ENCODE measurements around the gene RNF34.
A peak's percentile ranks its signal among the peaks of the same experiment; 100 is the strongest.

RNF34 gene

DNA sequence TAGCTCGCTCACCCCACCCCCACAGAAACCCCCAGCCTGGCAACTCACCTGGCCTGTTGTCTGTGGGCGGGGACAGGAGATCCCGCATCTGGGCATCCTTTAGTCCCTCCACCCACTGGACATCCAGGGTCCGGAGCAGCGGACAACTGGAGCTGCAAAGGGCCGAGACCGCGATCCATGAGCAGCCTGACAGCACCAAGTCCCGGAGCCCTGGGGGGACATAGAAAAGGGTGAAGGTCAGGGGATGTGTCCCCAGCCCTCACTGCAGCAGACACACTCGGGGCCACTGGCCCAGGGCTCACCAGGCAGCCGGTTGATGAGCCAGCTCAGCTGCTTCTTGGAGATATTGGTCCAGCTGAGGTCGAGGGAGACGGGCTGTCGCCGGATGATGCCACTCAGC lies 40.9 kb downstream of the RNF34 start:
- DNase-seq, result no peak

DNA sequence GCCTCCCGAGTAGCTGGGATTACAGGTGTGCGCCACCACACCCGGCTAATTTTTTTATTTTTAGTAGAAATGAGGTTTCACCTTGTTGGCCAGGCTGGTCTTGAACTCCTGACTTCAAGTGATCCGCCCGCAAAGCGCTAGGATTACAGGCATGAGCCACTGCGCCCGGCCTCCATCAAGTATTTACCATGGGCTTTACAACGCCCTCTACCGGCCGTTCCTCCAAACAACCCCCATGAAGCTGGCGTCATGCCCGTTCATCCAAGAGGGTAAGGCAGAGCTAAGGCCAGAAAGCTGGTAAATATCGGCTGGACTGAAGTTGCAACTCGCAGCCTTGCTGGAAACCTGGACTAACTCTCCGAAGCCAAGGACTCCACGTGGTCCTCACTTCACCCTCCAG lies 41.6 kb downstream of the RNF34 start:
- DNase-seq, result no peak

DNA sequence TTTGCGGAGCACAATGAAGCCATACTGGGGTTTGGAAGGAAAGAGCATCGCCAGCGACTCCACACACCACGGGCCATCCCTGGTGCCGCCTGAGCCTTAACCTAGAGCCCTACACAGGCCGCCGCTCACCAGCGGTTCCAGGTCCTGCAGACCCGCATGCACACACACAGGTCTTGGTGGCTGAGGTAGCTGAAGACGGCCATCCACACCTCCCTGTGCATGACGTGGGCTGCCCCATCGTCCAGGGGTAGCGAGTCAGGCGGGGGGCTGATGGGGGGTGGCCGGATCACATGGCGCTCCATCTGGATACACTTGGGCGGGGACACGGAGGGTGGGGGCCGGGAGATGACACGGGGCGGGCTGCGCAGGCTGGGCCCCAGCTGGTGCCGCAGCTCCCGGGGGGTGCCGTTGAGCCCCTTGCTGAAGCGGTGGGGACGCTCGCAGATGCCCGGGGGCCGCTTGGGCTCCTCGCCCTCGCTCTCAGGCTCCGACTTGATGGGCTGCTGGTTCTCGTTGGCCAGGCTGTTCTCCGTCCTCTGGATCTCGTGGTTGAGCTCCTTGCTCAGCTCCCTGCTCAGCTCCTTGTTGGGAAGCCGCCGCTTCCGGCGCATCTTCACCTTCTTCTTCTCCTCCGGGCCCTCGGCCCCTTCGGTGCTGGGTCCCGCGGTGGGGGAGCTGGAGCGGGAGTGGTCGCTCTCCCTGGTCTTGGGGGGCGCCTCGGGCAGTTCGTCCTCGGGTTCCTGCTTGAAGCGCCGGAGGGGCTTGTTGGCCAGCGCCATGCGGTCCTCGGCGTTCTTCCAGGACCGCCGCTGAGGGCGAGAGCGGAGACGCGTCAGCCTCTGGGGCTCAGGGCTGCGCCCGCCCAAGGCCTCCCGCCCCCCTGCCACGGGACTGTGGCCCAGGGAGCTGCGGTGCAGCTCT lies 42.4 kb downstream of the RNF34 start:
- DNase-seq, result no peak

DNA sequence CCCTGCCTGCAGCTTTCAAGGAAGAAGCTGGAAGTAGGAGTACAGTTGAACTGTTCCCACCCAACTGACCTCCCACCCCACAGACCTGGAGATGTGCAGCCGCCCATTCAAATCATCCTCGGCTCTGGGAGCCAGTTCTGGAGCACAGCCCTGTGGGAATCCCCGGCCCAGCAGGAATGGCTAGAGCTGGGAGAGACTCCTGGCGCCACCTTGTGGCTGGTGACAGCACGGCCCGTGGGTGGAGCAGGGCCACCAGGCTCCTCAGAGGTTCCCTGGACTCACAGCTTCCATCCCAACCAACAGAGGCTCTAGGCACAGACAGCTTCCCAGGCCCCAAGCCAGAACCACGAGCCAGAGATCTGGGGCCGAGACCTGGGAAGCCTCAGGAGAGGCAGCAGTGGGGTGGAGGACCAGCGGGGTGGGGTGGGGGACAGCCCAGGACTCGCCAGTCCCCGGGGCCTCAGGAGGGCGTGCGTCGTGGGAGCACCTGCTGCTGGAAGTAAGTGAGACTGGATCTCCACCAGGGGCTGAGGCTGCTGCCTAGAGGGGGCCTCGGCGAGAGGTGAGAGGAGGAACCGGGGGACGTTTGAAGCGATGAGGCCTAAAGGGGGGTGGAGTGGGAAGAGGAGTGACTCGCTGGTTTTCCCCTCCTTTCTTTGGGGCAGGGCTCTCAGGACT lies 43.4 kb downstream of the RNF34 start:
- DNase-seq, result peak; percentile 67 to 83

DNA sequence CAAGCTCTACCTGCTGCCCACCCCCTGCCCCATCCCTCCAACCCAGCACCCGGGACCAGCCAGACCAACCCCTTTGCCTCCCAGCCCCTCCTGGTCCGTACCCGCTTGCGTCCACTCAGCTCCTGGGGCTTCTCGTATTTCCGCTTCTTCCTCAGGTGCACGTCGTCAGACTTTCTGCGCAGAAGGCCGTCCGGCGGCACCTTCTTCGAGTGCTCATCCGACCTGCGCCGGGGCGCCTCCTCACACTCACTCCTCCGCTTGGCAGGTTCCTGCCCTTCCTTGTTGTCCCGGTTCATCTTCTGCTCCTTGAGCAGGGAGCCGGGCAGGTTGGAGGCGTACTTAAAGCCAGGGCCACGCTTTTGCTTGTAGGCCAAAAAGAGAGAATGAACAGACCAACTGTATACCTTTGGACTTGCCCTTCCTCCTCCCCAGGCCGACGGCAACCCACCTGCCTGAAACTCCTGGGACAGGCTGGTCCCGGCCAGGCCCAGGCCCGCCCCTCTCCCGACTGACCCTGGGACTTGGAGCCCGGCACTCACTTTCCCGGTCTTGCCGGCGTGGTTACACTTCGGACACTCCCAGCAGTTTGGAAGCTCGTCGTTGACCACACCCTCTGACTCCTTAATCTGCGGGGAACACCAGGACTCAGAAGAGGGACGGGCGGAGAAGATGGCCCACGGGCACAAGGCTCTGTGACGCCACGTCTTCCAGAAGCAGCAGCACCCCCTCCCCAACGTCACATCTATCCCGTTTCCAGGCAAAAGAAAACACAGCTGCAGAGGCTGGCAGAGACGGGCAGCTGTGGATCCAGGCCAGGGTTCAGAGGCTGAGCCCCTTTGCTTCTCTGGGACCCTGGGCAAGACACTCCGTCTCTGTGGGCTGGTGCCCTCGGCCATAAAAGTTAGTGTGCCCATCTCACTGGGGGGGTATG lies 44.3 kb downstream of the RNF34 start:
- DNase-seq, result no peak

DNA sequence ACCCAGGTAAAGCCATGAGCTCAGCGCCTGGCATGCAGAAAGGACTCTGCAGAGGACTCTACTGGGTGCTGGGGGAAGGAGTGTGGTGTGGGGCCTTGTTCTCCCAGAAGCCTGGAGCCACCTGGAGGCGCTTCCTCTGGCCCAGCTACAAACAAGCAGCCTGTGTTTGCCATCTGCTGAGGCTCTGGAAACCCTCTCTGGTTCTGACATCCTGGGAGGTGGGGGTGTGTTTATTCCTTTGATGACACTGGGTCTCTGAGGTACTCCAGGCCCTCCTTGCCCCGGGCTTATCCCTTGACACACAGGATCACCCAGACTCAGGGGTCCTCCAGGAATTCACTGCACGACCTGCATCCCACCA lies 44.9 kb downstream of the RNF34 start:
- no peak for DNase-seq

DNA sequence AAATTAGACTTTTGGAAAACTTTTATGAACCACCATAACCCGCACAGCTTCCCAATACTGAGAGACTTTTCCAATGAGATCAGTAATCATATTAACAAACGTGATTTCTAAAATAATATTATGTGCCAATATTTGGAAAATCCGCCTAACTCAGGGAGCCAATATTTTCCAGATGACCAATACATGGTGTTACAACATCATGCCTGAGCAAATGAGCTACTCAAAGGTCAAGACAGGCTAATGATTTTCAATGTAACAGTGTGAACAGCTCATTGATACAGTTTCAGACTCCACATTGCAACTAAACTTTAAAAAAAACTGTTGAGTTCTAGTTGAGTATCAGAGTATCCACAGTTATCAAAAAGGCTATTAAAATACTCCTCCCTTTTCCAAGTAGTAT lies 46.8 kb downstream of the RNF34 start:
- no peak for DNase-seq

DNA sequence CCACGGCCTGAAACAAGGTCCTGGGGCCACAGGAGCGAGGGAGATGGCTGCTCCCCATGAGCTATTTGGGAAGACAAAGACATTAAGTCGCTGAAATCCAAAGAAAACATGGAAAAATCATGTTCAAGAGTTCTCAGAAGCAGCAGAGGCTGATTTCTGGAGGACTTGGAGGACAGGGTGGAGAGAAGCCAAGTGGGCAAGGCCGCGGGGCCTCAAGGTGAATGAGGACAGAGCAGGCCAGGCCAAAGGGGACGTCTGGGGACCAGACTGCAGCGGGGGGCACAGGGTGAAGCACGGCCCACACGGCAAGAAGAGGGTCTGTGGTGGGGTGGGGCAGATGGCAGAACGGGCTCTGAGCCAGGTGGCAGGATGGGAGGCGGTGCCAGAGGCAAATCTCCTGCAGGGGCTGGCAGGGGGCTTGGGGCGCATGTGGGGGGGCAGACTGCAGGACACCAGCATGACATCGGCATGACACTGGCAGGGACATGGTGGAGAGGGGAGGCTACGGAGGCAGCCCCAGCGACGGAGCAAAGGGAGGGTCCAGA lies 48.9 kb downstream of the RNF34 start:
- no peak for DNase-seq

DNA sequence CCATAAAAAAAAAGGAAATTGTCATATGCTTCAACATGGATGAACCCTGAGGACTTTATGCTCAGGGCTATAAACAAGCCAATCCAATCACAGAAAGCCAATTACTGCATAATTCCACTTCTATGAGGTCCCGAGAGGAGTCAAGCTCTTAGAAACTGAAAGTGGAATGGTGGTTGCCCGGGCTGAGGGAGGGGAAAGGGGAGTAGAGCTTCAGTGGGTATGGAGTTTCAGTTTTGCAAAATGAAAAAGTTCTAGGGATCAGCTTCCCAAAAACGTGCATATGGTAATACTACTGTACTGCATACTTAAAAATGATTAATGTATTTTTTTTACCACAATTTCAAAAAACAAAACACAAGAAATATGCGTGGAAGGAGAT lies 52.0 kb downstream of the RNF34 start:
- peak; percentile 31 to 37 for DNase-seq

DNA sequence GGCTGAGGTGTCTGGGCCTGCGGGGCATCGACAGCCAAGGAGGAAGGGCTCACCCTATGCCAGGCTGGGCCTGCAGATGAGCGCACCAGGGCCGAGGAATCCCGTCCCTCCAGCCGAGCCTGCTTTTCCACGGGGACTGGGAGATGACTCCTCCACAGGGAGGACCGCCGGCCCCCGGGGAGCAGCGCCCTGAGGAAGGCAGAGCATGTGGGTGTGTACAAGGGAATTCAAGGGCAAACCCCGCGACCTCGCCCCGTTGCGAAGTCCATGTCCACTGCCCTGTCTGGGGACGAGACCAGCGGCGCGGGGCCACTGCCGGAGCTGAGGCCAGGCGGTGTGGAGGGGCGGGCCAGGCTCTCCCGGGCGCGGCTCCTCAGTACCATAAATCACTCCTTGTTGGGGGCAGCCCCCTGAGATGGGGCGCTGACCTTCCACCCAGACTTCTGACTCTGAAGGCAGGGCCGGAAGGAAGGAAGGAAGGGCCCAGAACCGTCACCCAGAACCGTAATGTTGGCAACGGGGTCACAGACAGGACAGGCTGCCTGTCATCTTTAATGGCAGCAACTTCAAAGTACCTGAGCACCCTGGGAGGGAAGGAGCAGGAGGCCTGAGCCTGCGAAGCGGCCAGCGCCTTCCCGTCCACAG lies 52.5 kb downstream of the RNF34 start:
- DNase-seq, result peak; percentile 50 to 54

DNA sequence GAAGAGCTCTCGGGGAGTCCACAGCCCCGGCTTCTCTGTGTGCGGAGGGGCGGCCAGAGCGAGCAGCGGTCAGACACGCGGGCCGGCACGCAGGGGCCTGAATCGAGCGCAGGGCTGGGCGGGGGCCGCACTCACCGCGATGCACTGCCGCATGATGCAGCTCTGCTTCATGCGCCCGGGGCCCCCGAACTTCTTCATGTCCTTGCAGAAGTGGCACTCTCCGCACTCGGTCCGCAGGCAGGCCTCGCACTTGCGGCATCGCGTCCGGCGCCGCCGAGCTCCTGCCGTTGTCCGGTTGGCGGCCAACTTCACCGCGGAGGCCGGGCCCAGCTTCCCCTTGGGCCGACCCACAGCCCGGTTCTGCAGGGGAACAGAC lies 53.1 kb downstream of the RNF34 start:
- DNase-seq, result no peak

DNA sequence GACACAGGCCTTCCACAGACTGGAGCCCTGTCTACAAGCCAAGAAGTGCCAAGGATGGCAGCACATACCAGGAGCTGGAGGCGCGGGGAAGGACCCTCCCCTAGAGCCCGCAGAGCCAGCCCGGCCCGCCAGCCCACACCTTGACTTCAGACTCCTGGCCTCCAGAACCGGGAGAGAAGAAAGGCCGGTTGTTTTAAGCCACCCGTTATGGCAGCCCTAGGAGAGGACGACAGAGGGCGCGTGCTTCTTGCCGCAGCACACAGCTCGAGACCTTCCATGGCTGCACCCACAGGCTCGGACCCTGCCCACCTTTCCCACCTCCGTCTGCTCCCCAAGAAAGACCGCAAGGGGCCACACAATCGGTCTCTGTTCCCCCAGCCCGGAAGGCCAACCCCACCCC lies 53.7 kb downstream of the RNF34 start:
- no peak for DNase-seq

DNA sequence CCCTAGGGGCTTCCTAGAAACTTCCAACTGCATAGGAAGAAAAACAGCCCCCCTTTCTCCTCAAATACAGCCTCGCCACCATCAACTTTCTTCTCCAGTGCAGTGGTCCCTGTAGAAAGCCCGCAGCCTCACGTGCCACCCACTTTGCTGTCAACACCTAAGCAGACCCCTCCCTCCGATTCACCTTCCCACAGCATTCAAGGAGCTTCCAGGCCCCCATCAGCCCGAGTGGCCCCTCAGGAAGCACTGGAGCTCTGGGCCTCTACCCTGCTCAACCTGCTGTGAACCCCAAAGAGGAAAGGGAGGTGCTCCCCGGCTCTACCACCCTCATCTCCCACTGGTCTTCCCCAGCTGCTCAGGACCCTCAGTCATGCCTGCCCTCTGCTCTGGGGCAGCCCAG lies 55.0 kb downstream of the RNF34 start:
- DNase-seq, result no peak

DNA sequence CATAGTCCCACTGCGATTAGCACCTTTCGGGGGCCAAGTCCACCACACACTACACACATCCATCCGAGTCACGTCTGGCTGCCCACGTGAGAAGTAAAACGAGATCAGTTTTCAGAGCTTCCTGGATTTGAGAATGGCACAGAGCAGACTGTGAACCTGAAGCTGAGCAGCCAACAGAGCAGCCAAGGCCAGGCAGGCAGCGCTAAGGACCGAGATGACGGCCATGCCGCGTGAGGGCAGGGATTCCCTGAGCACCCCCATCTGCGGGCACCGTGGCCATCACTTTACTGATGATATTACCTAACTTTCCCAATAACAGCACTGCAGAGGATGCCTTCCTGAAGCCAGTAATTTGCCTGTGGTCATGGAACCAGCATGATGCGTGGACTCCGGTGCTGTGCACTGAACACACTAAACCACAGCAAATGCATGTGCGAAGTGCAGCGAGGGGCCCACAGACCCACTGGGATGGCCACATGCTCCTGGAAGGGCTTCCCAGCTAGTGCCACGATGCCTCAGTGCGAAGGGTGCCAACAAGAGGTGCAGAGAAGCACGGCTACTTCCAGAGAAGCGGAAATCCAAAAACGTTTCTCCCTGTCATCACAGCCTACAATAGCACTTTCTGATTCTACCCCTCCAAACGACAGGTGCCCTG lies 56.0 kb downstream of the RNF34 start:
- DNase-seq, result no peak

DNA sequence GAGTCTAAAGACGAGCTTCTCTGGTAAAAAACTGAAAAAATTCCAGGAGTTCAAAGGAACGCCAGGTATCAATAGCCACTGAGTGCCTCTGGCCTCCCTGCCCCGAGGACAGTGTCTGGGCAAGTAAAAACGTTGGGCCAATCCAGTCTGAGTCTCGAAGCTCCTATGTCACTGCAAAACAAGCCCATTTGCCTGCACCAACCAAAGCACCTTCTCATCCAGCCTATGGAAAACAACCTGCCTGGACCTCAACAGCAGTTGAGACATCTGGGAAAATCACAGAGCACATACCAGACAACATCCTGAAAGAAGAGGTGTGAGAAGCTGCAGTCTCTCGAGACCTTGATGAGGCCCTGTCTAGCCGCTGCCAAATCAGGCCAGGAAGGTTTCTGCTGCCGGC lies 56.6 kb downstream of the RNF34 start:
- no peak for DNase-seq

DNA sequence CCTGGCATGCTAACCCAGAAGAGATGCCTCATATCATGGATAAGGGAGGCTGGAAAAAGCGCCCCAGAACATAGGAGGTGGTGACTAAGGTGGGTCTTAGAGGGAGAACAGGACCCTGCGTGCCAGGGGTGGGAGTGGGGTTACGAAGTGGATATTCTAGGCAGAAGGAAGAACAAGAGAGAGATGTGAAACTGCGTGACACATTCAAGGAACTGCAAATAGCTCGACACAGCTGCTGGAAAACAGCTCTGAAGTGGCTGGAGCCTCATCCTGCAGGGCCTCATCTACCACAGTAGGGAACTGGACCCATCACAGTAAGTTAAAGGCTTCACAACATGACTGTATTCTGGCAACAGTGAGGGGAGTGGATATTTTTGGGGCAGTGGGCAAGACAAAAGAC lies 61.1 kb downstream of the RNF34 start:
- DNase-seq, result peak; percentile 26 to 72

DNA sequence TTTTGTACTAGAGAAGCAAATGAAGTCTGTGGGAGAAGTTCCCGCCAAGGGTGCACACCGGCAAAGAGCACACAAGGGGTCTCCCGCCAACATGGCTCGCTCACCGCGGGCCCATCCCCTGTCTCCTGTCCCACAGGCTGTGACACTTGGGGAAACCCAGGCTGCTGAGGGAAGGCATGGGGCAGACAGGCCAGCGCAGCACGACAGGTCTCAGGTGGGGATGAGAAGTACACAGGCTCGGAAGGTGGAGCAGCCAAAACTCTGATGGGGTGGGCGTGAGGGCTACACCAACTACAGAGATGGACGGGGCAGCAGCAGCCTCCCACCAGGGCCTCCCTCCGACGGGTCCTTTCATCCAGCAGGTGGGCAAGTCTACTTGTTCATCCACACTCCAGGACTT lies 64.4 kb downstream of the RNF34 start:
- DNase-seq, result no peak

DNA sequence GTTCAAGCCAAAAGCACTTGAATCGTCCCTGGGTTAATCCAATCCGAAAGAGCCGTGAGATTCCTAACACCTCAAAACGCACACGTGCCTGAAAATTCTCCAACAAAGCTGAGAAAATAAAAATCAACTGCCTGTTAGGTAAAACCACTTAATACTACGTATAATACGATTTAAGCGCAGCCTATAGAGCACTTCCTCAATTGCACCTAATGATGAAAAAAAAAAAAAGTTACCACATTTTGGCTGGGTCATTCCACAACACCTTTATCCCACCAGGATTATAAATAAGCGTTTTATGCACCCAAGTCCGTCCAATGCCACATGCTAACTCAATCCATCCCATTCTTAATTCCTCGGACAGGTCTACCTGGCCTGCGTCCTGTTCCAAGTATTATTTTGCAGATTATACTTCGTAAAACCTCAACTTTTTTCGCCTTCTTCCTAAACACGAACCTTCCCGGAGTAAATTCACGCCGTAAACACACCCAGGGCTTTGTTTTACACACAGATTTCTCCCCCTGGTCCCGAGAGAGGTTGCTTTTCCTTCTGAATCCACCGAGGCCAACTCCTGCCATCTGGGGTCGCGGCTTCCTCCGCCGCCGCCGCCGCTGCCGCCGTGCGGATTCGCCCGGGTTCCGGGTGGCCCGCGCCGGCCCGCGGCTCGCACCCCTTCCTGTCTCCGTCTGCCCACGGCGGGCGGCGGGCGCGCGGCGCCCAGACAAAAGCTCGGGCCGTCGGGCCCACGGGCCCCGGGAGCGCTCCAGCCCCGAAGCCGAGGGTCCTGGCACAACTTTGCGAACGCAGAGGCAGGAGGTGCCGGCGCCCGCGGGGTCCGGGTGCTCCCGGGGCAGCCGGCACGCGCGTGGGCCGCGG lies 66.2 kb downstream of the RNF34 start:
- peak; percentile 51 to 56 for DNase-seq

DNA sequence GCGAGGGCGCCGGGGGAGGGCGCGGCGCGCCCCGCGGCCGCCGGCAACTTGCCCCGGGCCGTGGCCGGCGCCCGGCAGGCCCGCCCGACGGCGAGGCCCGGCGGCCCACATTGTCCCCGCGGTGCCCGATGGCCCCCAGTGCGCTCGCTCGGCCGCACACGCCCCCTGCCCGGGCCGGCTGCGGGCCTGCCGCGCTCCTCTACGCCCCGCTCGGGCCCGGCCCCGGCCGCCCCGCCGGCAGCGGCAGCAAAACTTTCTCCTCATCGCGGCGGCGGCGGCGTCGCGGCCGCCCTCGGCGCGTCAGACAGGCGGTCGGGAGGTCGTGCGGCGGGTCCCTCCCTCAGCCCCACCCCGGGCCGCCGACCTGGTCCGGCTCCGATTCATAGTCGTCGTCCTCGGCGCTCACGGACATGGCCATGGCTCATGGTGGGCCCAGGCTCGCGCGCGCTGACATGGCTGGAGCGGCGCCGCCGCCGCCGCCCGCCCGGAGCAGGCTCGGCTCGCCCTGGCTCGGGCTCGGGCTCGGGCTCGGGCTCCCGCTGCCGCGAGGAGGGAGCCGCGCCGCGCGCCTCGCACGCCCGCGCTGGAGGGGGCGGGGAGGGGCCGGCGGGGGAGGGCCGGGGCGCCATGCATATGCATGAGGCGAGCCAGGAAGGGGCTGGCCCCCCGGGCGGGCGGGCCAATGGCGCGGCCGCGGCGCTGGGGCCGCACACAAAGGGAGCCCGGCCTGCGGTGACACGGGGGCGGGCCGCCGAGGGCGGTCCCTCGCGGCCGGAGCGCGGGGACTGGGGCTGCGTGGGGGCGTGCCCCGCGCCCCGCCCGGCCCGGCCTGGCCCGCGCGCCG lies 67.1 kb downstream of the RNF34 start:
- peak; percentile 89 to 94 for DNase-seq
